ENCODE results near the gene NELL2.
"Not testable (repeated sequence)": the region's sequence is repeated elsewhere in the genome, so short reads cannot be mapped to it uniquely, and the experiment has no call there.

The NELL2 gene

GRCh38 chr12:44847403-44847802 is 28.7 kb downstream of the NELL2 start:
- H3K27ac ChIP-seq (ENCODE audit: low read depth, low read length) = no peak overlapping the region
- no peak overlapping the region for H3K9ac ChIP-seq (ENCODE audit: low read depth, low read length)
- H3K27me3 ChIP-seq (ENCODE audit: insufficient read depth, low read length) = no peaks in the 10 kb centered on the region
- H3K36me3 ChIP-seq (ENCODE audit: insufficient read depth, low read length) = no peaks in the 10 kb centered on the region
- H3K4me3 ChIP-seq (ENCODE audit: low read length) = no peak overlapping the region
- WGBS = no CpG with 5 or more reads among the region's 1 CpG
- peaks cover 6% of the 10 kb centered on the region for H3K4me1 ChIP-seq (ENCODE audit: insufficient read depth, low read length)
- H3K9me3 ChIP-seq (ENCODE audit: insufficient read depth, low read depth, low read length) = no peaks in the 10 kb centered on the region

DNA sequence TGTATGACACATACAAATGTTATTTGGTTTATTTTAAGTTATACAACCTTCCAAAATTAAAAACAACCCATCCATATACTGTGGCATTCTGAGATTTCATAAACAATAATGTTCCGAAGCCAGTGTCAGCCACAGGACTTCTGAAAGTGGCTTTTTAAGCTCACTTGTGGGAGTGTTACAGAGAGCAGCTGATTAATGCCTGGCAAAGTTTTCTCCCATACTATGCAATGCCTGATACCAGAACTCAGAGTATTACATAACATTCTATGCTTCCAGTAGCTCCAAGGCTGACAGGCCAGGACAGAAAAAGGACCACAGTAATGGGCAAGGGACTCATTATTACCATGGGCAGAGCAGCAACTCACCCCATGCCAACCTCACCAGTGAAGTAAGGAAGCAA is 29.3 kb downstream of the NELL2 start:
- Histone ChIP-seq H3K27me3 (ENCODE audit: insufficient read depth, low read length) (no peaks in the 10 kb centered on the region), H3K4me3 (ENCODE audit: low read length) (no peak overlapping the region), H3K9ac (ENCODE audit: low read depth, low read length) (no peak overlapping the region), H3K27ac (ENCODE audit: low read depth, low read length) (no peak overlapping the region), H3K4me1 (ENCODE audit: insufficient read depth, low read length) (peaks cover 6% of the 10 kb centered on the region), H3K36me3 (ENCODE audit: insufficient read depth, low read length) (no peaks in the 10 kb centered on the region), H3K9me3 (ENCODE audit: insufficient read depth, low read depth, low read length) (no peaks in the 10 kb centered on the region)
- WGBS = 100% methylated on average over 1 of the region's 1 CpG

GRCh38 chr12:44842669-44843068 is 33.4 kb downstream of the NELL2 start:
- H3K4me3 ChIP-seq (ENCODE audit: low read length) = no peak overlapping the region
- no peaks in the 10 kb centered on the region for H3K4me1 ChIP-seq (ENCODE audit: insufficient read depth, low read length)
- H3K9me3 ChIP-seq (ENCODE audit: insufficient read depth, low read depth, low read length) = no peaks in the 10 kb centered on the region
- no peaks in the 10 kb centered on the region for H3K36me3 ChIP-seq (ENCODE audit: insufficient read depth, low read length)
- H3K9ac ChIP-seq (ENCODE audit: low read depth, low read length) = no peak overlapping the region
- no peaks in the 10 kb centered on the region for H3K27me3 ChIP-seq (ENCODE audit: insufficient read depth, low read length)
- WGBS = 93% methylated on average over 3 of the region's 4 CpGs
- no peak overlapping the region for H3K27ac ChIP-seq (ENCODE audit: low read depth, low read length)

GRCh38 chr12:44839785-44840184 is 36.3 kb downstream of the NELL2 start:
- Histone ChIP-seq H3K9ac (ENCODE audit: low read depth, low read length) (no peak overlapping the region), H3K4me1 (ENCODE audit: insufficient read depth, low read length) (no peaks in the 10 kb centered on the region), H3K9me3 (ENCODE audit: insufficient read depth, low read depth, low read length) (no peaks in the 10 kb centered on the region), H3K36me3 (ENCODE audit: insufficient read depth, low read length) (no peaks in the 10 kb centered on the region), H3K27me3 (ENCODE audit: insufficient read depth, low read length) (no peaks in the 10 kb centered on the region), H3K4me3 (ENCODE audit: low read length) (no peak overlapping the region), H3K27ac (ENCODE audit: low read depth, low read length) (no peak overlapping the region)
- WGBS = 89% methylated on average over 2 of the region's 2 CpGs

GRCh38 chr12:44837114-44837755 is 38.9 kb downstream of the NELL2 start:
- Histone ChIP-seq H3K4me3 (ENCODE audit: low read length) (no peak overlapping the region), H3K4me1 (ENCODE audit: insufficient read depth, low read length) (peaks cover 7% of the 10 kb centered on the region), H3K36me3 (ENCODE audit: insufficient read depth, low read length) (no peaks in the 10 kb centered on the region), H3K9me3 (ENCODE audit: insufficient read depth, low read depth, low read length) (no peaks in the 10 kb centered on the region), H3K27ac (ENCODE audit: low read depth, low read length) (no peak overlapping the region), H3K27me3 (ENCODE audit: insufficient read depth, low read length) (no peaks in the 10 kb centered on the region), H3K9ac (ENCODE audit: low read depth, low read length) (no peak overlapping the region)
- 78% methylated on average over 5 of the region's 5 CpGs for WGBS

- Histone ChIP-seq H3K9me3 (ENCODE audit: insufficient read depth, low read depth, low read length) (no peaks in the 10 kb centered on the region), H3K27ac (ENCODE audit: low read depth, low read length) (no peak overlapping the region)
These were observed 40.3 kb downstream of the NELL2 start for GRCh38 chr12:44835641-44836379.

GRCh38 chr12:44834996-44835395 is 41.1 kb downstream of the NELL2 start:
- not testable (repeated sequence) for H3K4me3 ChIP-seq (ENCODE audit: low read length); H3K27me3 ChIP-seq (ENCODE audit: insufficient read depth, low read length); H3K36me3 ChIP-seq (ENCODE audit: insufficient read depth, low read length); H3K9ac ChIP-seq (ENCODE audit: low read depth, low read length); H3K4me1 ChIP-seq (ENCODE audit: insufficient read depth, low read length); H3K27ac ChIP-seq (ENCODE audit: low read depth, low read length); H3K9me3 ChIP-seq (ENCODE audit: insufficient read depth, low read depth, low read length)
- WGBS = 95% methylated on average over 7 of the region's 7 CpGs

More at GRCh38 chr12:44835641-44836379, 40.3 kb downstream of the NELL2 start:
- no peak overlapping the region for H3K4me3 ChIP-seq (ENCODE audit: low read length)
- H3K27me3 ChIP-seq (ENCODE audit: insufficient read depth, low read length) = no peaks in the 10 kb centered on the region
- WGBS = 89% methylated on average over 4 of the region's 5 CpGs
- no peaks in the 10 kb centered on the region for H3K36me3 ChIP-seq (ENCODE audit: insufficient read depth, low read length)
- no peak overlapping the region for H3K9ac ChIP-seq (ENCODE audit: low read depth, low read length)
- peaks cover 8% of the 10 kb centered on the region for H3K4me1 ChIP-seq (ENCODE audit: insufficient read depth, low read length)

DNA sequence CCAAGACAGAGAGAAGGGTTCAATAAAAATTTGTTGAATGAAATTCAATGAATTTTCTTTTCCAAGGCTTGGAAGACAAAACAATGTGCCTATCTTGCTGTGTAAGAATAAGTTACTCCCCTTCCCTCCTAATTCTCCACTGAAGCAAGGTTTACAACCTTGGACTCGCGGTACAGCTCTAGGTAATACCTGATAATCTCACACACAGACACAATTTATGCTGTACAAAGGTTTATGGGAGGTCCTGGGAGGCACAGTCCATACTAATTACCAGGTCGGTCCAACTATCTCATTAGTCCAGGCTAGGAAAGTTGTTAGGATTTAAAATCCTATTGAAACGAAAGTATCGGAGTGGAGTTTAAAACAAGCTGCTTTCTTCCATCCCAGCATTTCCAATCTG is 42.6 kb downstream of the NELL2 start:
- H3K36me3 ChIP-seq (ENCODE audit: insufficient read depth, low read length) = no peaks in the 10 kb centered on the region
- H3K4me3 ChIP-seq (ENCODE audit: low read length) = no peak overlapping the region
- peaks cover 8% of the 10 kb centered on the region for H3K4me1 ChIP-seq (ENCODE audit: insufficient read depth, low read length)
- WGBS = 98% methylated on average over 5 of the region's 5 CpGs
- H3K9ac ChIP-seq (ENCODE audit: low read depth, low read length) = no peak overlapping the region
- no peaks in the 10 kb centered on the region for H3K27me3 ChIP-seq (ENCODE audit: insufficient read depth, low read length)
- H3K9me3 ChIP-seq (ENCODE audit: insufficient read depth, low read depth, low read length) = no peaks in the 10 kb centered on the region
- H3K27ac ChIP-seq (ENCODE audit: low read depth, low read length) = no peak overlapping the region

- no peak overlapping the region for H3K4me3 ChIP-seq (ENCODE audit: low read length)
- H3K9me3 ChIP-seq (ENCODE audit: insufficient read depth, low read depth, low read length) = no peaks in the 10 kb centered on the region
- no peak overlapping the region for H3K9ac ChIP-seq (ENCODE audit: low read depth, low read length)
- no peaks in the 10 kb centered on the region for H3K27me3 ChIP-seq (ENCODE audit: insufficient read depth, low read length)
- no peak overlapping the region for H3K27ac ChIP-seq (ENCODE audit: low read depth, low read length)
- no peaks in the 10 kb centered on the region for H3K36me3 ChIP-seq (ENCODE audit: insufficient read depth, low read length)
- peaks cover 8% of the 10 kb centered on the region for H3K4me1 ChIP-seq (ENCODE audit: insufficient read depth, low read length)
- WGBS = 96% methylated on average over 1 of the region's 1 CpG
These were observed 45.5 kb downstream of the NELL2 start for GRCh38 chr12:44830566-44831055.

GRCh38 chr12:44829045-44829444 is 47.1 kb downstream of the NELL2 start:
- no peaks in the 10 kb centered on the region for H3K27me3 ChIP-seq (ENCODE audit: insufficient read depth, low read length)
- H3K9ac ChIP-seq (ENCODE audit: low read depth, low read length) = no peak overlapping the region
- no peak overlapping the region for H3K4me3 ChIP-seq (ENCODE audit: low read length)
- H3K27ac ChIP-seq (ENCODE audit: low read depth, low read length) = no peak overlapping the region
- no peaks in the 10 kb centered on the region for H3K36me3 ChIP-seq (ENCODE audit: insufficient read depth, low read length)
- WGBS = 92% methylated on average over 1 of the region's 1 CpG
- H3K9me3 ChIP-seq (ENCODE audit: insufficient read depth, low read depth, low read length) = no peaks in the 10 kb centered on the region
- H3K4me1 ChIP-seq (ENCODE audit: insufficient read depth, low read length) = peaks cover 8% of the 10 kb centered on the region

- Histone ChIP-seq H3K4me1 (ENCODE audit: insufficient read depth, low read length) (peaks cover 8% of the 10 kb centered on the region), H3K36me3 (ENCODE audit: insufficient read depth, low read length) (no peaks in the 10 kb centered on the region), H3K27me3 (ENCODE audit: insufficient read depth, low read length) (no peaks in the 10 kb centered on the region), H3K4me3 (ENCODE audit: low read length) (no peak overlapping the region), H3K9ac (ENCODE audit: low read depth, low read length) (no peak overlapping the region), H3K9me3 (ENCODE audit: insufficient read depth, low read depth, low read length) (no peaks in the 10 kb centered on the region), H3K27ac (ENCODE audit: low read depth, low read length) (no peak overlapping the region)
- 100% methylated on average over 1 of the region's 3 CpGs for WGBS
These were observed 48.2 kb downstream of the NELL2 start for GRCh38 chr12:44827832-44828438.

Data from HUES64 (cell line).